ENCODE results near the gene INTS1. TPM values are rescaled to one million over a fixed set of nuclear protein-coding genes. Genes with fewer than 3 reads are reported as not detected.
A peak's percentile ranks its signal among the peaks of the same experiment; 100 is the strongest.

The INTS1 gene, protein sequence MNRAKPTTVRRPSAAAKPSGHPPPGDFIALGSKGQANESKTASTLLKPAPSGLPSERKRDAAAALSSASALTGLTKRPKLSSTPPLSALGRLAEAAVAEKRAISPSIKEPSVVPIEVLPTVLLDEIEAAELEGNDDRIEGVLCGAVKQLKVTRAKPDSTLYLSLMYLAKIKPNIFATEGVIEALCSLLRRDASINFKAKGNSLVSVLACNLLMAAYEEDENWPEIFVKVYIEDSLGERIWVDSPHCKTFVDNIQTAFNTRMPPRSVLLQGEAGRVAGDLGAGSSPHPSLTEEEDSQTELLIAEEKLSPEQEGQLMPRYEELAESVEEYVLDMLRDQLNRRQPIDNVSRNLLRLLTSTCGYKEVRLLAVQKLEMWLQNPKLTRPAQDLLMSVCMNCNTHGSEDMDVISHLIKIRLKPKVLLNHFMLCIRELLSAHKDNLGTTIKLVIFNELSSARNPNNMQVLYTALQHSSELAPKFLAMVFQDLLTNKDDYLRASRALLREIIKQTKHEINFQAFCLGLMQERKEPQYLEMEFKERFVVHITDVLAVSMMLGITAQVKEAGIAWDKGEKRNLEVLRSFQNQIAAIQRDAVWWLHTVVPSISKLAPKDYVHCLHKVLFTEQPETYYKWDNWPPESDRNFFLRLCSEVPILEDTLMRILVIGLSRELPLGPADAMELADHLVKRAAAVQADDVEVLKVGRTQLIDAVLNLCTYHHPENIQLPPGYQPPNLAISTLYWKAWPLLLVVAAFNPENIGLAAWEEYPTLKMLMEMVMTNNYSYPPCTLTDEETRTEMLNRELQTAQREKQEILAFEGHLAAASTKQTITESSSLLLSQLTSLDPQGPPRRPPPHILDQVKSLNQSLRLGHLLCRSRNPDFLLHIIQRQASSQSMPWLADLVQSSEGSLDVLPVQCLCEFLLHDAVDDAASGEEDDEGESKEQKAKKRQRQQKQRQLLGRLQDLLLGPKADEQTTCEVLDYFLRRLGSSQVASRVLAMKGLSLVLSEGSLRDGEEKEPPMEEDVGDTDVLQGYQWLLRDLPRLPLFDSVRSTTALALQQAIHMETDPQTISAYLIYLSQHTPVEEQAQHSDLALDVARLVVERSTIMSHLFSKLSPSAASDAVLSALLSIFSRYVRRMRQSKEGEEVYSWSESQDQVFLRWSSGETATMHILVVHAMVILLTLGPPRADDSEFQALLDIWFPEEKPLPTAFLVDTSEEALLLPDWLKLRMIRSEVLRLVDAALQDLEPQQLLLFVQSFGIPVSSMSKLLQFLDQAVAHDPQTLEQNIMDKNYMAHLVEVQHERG (N-terminal part only)
- total RNA-seq (2012; rRNA removed) (9.3 and 10.0 TPM in 2 replicates), polyA plus RNA-seq (2012; rRNA removed) (40.1 and 47.1 TPM in 2 replicates), Bru-seq, nascent RNA (percentile 57 among the genes with signal in this experiment), BruChase-seq, experiment 1, labeled RNA remaining after a 6-hour chase (percentile 73 among the genes with signal in this experiment), BruChase-seq, experiment 2, labeled RNA remaining after a 2-hour chase (percentile 63 among the genes with signal in this experiment)
- 32.2 and 35.8 TPM in 2 replicates for polyA plus RNA-seq (2012; cell fraction: cytosol; rRNA removed)
- polyA plus RNA-seq (2012; cell fraction: nucleus; rRNA removed; ENCODE audit: low replicate concordance): 80.3 and 296 TPM in 2 replicates
- long read RNA-seq, full-length matches to known transcripts: 1 of 61 reads
- long read RNA-seq, partial matches to known transcripts: 51 of 61 reads
- long read RNA-seq, other reads (novel, unspliced or antisense): 9 of 61 reads

DNA sequence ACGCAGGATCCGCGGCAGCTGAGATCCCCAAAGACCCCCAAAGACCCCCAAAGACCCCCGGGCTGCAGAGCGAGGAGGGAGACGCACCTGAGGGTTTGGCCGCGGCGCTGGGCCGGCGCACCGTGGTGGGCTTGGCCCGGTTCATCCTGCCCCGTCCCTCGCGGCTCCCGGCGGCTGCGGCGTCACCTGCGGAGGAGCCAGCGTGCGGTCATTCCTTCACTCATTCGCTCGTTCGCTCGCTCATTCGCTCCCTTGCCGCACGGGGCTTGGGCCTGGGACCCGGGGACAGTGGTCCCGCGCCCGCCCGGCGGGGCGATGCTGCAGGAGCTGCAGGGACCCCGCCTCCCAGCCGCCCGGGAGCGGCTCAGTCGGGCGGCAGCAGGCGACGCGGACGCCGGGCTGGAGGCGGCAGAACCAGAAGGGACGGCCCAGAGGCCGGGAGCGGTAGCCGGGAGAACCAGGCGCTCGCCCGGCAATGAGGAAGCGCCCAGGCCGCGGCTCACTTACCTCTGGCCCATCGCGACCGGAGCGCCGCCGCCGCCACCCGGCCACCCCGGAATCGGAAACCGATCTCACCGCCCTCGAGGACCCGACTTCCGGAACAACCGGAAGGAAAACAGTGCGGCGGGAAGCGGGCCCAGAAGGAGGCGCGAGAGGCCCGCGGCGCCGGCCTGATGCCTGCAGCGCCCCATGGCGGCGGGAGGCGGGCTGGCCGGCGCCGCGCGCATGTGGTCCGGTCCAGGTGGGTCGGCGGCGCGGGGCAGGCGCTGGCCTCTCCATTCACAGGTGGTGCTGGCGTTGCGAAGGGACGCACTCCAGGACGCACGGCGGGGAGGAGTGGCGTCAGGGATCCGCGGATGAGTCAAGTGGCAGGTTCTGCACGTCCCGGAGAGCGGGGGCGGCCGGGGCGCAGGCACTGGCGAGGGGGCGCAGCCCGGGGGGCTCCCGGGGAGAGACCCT is at the start of gene INTS1:
TSS of gene INTS1 (minus strand) at position 574 of the 960 bp plus-strand sequence. CDS start at position 145, 429 bp downstream.
- Histone ChIP-seq H3K9me3 (ENCODE audit: control insufficient read depth, insufficient read depth, low read length) (no peaks in the 10 kb centered on the region), H3K56ac (ENCODE audit: extremely low read depth, insufficient read depth, low read length) (peak within 1 kb of the TSS; percentile 71), H3K36me3 (ENCODE audit: control insufficient read depth, insufficient read depth, low read length) (peaks cover 32% of the 10 kb centered on the region), H3K18ac (ENCODE audit: low read depth, low read length) (peak within 1 kb of the TSS; percentile 53; the same call in 1 of the 2 replicates), H4K8ac (ENCODE audit: low read depth in 2 of 2, low read length in 2 of 2) (peak within 1 kb of the TSS; percentile 92 to 99; a peak in 2 of 4 replicates), H3K4me1 (ENCODE audit: control insufficient read depth, insufficient read depth, low read length) (peaks cover 5% of the 10 kb centered on the region), H3K27me3 (ENCODE audit: control insufficient read depth, insufficient read depth, low read length) (no peaks in the 10 kb centered on the region), H2AK9ac (replicated peaks; ENCODE audit: low read depth, low read length, poor library complexity) (peak within 1 kb of the TSS; percentile 96), H4K20me1 (ENCODE audit: insufficient read depth, low read length) (peaks cover 18% of the 10 kb centered on the region), H3K27ac (ENCODE audit: insufficient read depth, low read length) (peak within 1 kb of the TSS; percentile 84), H2BK20ac (ENCODE audit: low read depth, low read length) (peak within 1 kb of the TSS; percentile 80; the same call in 1 of the 2 replicates), H2BK120ac (ENCODE audit: low read depth, low read length) (peak within 1 kb of the TSS; percentile 98), H2AFZ (replicated peaks; ENCODE audit: low read length, poor library complexity) (peak within 1 kb of the TSS; percentile 100), H2BK15ac (ENCODE audit: low read depth, low read length) (peak within 1 kb of the TSS; percentile 81; the same call in 1 of the 3 replicates), H3K14ac (replicated peaks; ENCODE audit: low read depth, low read length) (peak within 1 kb of the TSS; percentile 95; the same call in 1 of the 2 replicates), H3K4me2 (ENCODE audit: low read depth, low read length) (peak within 1 kb of the TSS; percentile 95), H3K9ac (ENCODE audit: low read depth, low read length) (peak within 1 kb of the TSS; percentile 88), H2AK5ac (ENCODE audit: low read depth, low read length) (peak within 1 kb of the TSS; percentile 90; the same call in 1 of the 2 replicates), H3K23ac (ENCODE audit: low read depth, low read length) (peak within 1 kb of the TSS; percentile 89; the same call in 1 of the 2 replicates), H3K79me1 (ENCODE audit: low read depth in 1 of 2, low read length in 2 of 2) (peaks cover 16 to 45% of the 10 kb centered on the region in 2 experiments), H4K5ac (ENCODE audit: low read depth, low read length) (peak within 1 kb of the TSS; percentile 72; the same call in 1 of the 2 replicates), H3K9me1 (ENCODE audit: insufficient read depth, low read length) (0 out of 2 replicates have a peak, but pooled peaks cover 3% of the 10 kb centered on the region), H2BK5ac (ENCODE audit: low read depth, low read length, poor library complexity, severe bottlenecking) (peak within 1 kb of the TSS; percentile 91), H4K91ac (ENCODE audit: insufficient read depth, low read depth, low read length) (peak within 1 kb of the TSS; percentile 96), H3K4ac (ENCODE audit: low read depth, low read length) (peak within 1 kb of the TSS; percentile 96), H3K4me3 (ENCODE audit: insufficient read depth, low read depth, low read length) (peak within 1 kb of the TSS; percentile 98)
- 0% methylated on average over 78 of the region's 118 CpGs; no CpG with 5 or more reads in 1 of the 2 experiments for WGBS, 2 experiments (ENCODE audit: extremely low coverage in 2 of 2, insufficient read length in 1 of 2)
- peak; percentile 85 for DNase-seq
- no TSS peak for BruUV-seq (replicated peaks)
- peak; percentile 97 for ATAC-seq (ENCODE audit: low read depth)
- intact Hi-C loops (cut with micrococcal nuclease) (loop anchor here (5.0 kb wide), 1 partner anchor 33 kb away; no protein-coding TSS in a partner anchor), dilution Hi-C loops (cut with HindIII; ENCODE audit: low sequenced_read_pairs, unreplicated experiment) (no loop called here), in situ Hi-C loops (cut with MboI; ENCODE audit: low sequenced_read_pairs) (no loop called here)
- ChIA-PET CTCF (interaction anchor here (0.8 kb wide), 1 partner anchor 33 kb away, joined by 3 read pairs; no protein-coding TSS in a partner anchor), POLR2A (ENCODE audit: unreplicated experiment) (no interaction called here)
- no peak for TF ChIP-seq NFE2L2 (IDR thresholded peaks at IDR 0.05; ENCODE audit: low read depth, low read length)
- TF ChIP-seq, protein P1, sequence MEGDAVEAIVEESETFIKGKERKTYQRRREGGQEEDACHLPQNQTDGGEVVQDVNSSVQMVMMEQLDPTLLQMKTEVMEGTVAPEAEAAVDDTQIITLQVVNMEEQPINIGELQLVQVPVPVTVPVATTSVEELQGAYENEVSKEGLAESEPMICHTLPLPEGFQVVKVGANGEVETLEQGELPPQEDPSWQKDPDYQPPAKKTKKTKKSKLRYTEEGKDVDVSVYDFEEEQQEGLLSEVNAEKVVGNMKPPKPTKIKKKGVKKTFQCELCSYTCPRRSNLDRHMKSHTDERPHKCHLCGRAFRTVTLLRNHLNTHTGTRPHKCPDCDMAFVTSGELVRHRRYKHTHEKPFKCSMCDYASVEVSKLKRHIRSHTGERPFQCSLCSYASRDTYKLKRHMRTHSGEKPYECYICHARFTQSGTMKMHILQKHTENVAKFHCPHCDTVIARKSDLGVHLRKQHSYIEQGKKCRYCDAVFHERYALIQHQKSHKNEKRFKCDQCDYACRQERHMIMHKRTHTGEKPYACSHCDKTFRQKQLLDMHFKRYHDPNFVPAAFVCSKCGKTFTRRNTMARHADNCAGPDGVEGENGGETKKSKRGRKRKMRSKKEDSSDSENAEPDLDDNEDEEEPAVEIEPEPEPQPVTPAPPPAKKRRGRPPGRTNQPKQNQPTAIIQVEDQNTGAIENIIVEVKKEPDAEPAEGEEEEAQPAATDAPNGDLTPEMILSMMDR (conservative IDR thresholded peaks at IDR 0.05; ENCODE audit: low read depth, low read length): peak; percentile 99
- TF ChIP-seq RAD21 (IDR thresholded peaks at IDR 0.05; ENCODE audit: low read length): peak; percentile 56
- TF ChIP-seq POLR2A (IDR thresholded peaks at IDR 0.05; ENCODE audit: low read depth, low read length): peak; percentile 81
- no peak for TF ChIP-seq RCOR1 (IDR thresholded peaks at IDR 0.05; ENCODE audit: insufficient replicate concordance, low read length)
- no peak for TF ChIP-seq FOS (IDR thresholded peaks at IDR 0.05; ENCODE audit: low read depth, low read length)
- TF ChIP-seq SMC3 (IDR thresholded peaks at IDR 0.05; ENCODE audit: low read depth, low read length): peak; percentile 49

All from IMR-90 (cell line).